ENCODE measurements around the gene SEMA3C.

SEMA3C gene

GRCh38 chr7:80752954-80753690 lies 165.7 kb downstream of the SEMA3C start:
- Mint-ChIP-seq H3K4me1 (no peaks in the 10 kb centered on the region), H3K36me3 (no peaks in the 10 kb centered on the region), H3K9me3 (peaks cover 5% of the 10 kb centered on the region), H3K4me3 (no peak overlapping the region), H3K27me3 (no peaks in the 10 kb centered on the region), H3K27ac (no peak overlapping the region)
- ATAC-seq, result no peak

GRCh38 chr7:80749270-80749669 lies 169.6 kb downstream of the SEMA3C start:
- no peak for ATAC-seq

GRCh38 chr7:80748363-80749042 lies 170.3 kb downstream of the SEMA3C start:
- Mint-ChIP-seq H3K4me3 (no peak overlapping the region), H3K9me3 (no peaks in the 10 kb centered on the region), H3K27ac (no peak overlapping the region), H3K36me3 (no peaks in the 10 kb centered on the region), H3K4me1 (no peaks in the 10 kb centered on the region), H3K27me3 (no peaks in the 10 kb centered on the region)
- ATAC-seq, result no peak

More at GRCh38 chr7:80749270-80749669, 169.6 kb downstream of the SEMA3C start:
- no peak overlapping the region for H3K4me3 Mint-ChIP-seq
- no peaks in the 10 kb centered on the region for H3K4me1 Mint-ChIP-seq
- H3K27ac Mint-ChIP-seq, result no peak overlapping the region
- H3K27me3 Mint-ChIP-seq, result no peaks in the 10 kb centered on the region
- H3K9me3 Mint-ChIP-seq, result no peaks in the 10 kb centered on the region
- no peaks in the 10 kb centered on the region for H3K36me3 Mint-ChIP-seq

GRCh38 chr7:80740778-80741545 lies 177.9 kb downstream of the SEMA3C start:
- Mint-ChIP-seq H3K27me3 (no peaks in the 10 kb centered on the region), H3K9me3 (peaks cover under 1% of the 10 kb centered on the region), H3K4me1 (no peaks in the 10 kb centered on the region), H3K4me3 (no peak overlapping the region), H3K36me3 (no peaks in the 10 kb centered on the region), H3K27ac (no peak overlapping the region)
- no peak for ATAC-seq

- no peaks in the 10 kb centered on the region for H3K4me1 Mint-ChIP-seq
- ATAC-seq, result no peak
- H3K36me3 Mint-ChIP-seq, result no peaks in the 10 kb centered on the region
- no peak overlapping the region for H3K4me3 Mint-ChIP-seq
- no peaks in the 10 kb centered on the region for H3K27me3 Mint-ChIP-seq
- H3K9me3 Mint-ChIP-seq, result peaks cover 7% of the 10 kb centered on the region
- no peak overlapping the region for H3K27ac Mint-ChIP-seq
These were observed 182.3 kb downstream of the SEMA3C start for GRCh38 chr7:80736371-80737125.

GRCh38 chr7:80735330-80735729 lies 183.5 kb downstream of the SEMA3C start:
- H3K36me3 Mint-ChIP-seq, result no peaks in the 10 kb centered on the region
- no peaks in the 10 kb centered on the region for H3K27me3 Mint-ChIP-seq
- H3K4me3 Mint-ChIP-seq, result no peak overlapping the region
- H3K9me3 Mint-ChIP-seq, result peaks cover 10% of the 10 kb centered on the region
- no peak overlapping the region for H3K27ac Mint-ChIP-seq
- no peak for ATAC-seq
- no peaks in the 10 kb centered on the region for H3K4me1 Mint-ChIP-seq

GRCh38 chr7:80734011-80734410 lies 184.8 kb downstream of the SEMA3C start:
- Mint-ChIP-seq H3K27ac (no peak overlapping the region), H3K27me3 (no peaks in the 10 kb centered on the region), H3K9me3 (peaks cover 10% of the 10 kb centered on the region), H3K4me3 (no peak overlapping the region), H3K4me1 (no peaks in the 10 kb centered on the region), H3K36me3 (no peaks in the 10 kb centered on the region)
- ATAC-seq, result no peak

GRCh38 chr7:80733333-80733915 lies 185.4 kb downstream of the SEMA3C start:
- H3K4me1 Mint-ChIP-seq, result no peaks in the 10 kb centered on the region
- H3K27me3 Mint-ChIP-seq, result no peaks in the 10 kb centered on the region
- no peak for ATAC-seq

GRCh38 chr7:80732630-80733029 lies 186.2 kb downstream of the SEMA3C start:
- no peaks in the 10 kb centered on the region for H3K36me3 Mint-ChIP-seq
- H3K27me3 Mint-ChIP-seq, result no peaks in the 10 kb centered on the region
- no peaks in the 10 kb centered on the region for H3K4me1 Mint-ChIP-seq
- no peak overlapping the region for H3K27ac Mint-ChIP-seq
- no peak overlapping the region for H3K4me3 Mint-ChIP-seq
- no peak for ATAC-seq
- H3K9me3 Mint-ChIP-seq, result peaks cover 10% of the 10 kb centered on the region

More at GRCh38 chr7:80733333-80733915, 185.4 kb downstream of the SEMA3C start:
- Mint-ChIP-seq H3K36me3 (no peaks in the 10 kb centered on the region), H3K4me3 (no peak overlapping the region), H3K9me3 (peaks cover 10% of the 10 kb centered on the region), H3K27ac (no peak overlapping the region)

GRCh38 chr7:80731281-80731680 lies 187.6 kb downstream of the SEMA3C start:
- peaks cover 10% of the 10 kb centered on the region for H3K9me3 Mint-ChIP-seq
- H3K36me3 Mint-ChIP-seq, result no peaks in the 10 kb centered on the region
- no peak overlapping the region for H3K27ac Mint-ChIP-seq
- ATAC-seq, result no peak
- H3K4me1 Mint-ChIP-seq, result no peaks in the 10 kb centered on the region
- H3K27me3 Mint-ChIP-seq, result no peaks in the 10 kb centered on the region
- no peak overlapping the region for H3K4me3 Mint-ChIP-seq

GRCh38 chr7:80729591-80730320 lies 189.1 kb downstream of the SEMA3C start:
- no peak for ATAC-seq

GRCh38 chr7:80726666-80727065 lies 192.2 kb downstream of the SEMA3C start:
- ATAC-seq, result no peak
- peaks cover 3% of the 10 kb centered on the region for H3K9me3 Mint-ChIP-seq

More at GRCh38 chr7:80729591-80730320, 189.1 kb downstream of the SEMA3C start:
- peaks cover 3% of the 10 kb centered on the region for H3K9me3 Mint-ChIP-seq
- H3K4me3 Mint-ChIP-seq, result no peak overlapping the region
- no peak overlapping the region for H3K27ac Mint-ChIP-seq
- H3K4me1 Mint-ChIP-seq, result no peaks in the 10 kb centered on the region
- H3K36me3 Mint-ChIP-seq, result no peaks in the 10 kb centered on the region
- no peaks in the 10 kb centered on the region for H3K27me3 Mint-ChIP-seq

GRCh38 chr7:80725181-80725611 lies 193.7 kb downstream of the SEMA3C start:
- Mint-ChIP-seq H3K27me3 (no peaks in the 10 kb centered on the region), H3K27ac (no peak overlapping the region)
- no peak for ATAC-seq

More at GRCh38 chr7:80726666-80727065, 192.2 kb downstream of the SEMA3C start:
- no peaks in the 10 kb centered on the region for H3K27me3 Mint-ChIP-seq
- no peaks in the 10 kb centered on the region for H3K4me1 Mint-ChIP-seq
- H3K4me3 Mint-ChIP-seq, result no peak overlapping the region
- H3K36me3 Mint-ChIP-seq, result no peaks in the 10 kb centered on the region
- H3K27ac Mint-ChIP-seq, result no peak overlapping the region

GRCh38 chr7:80724249-80724871 lies 194.5 kb downstream of the SEMA3C start:
- H3K4me3 Mint-ChIP-seq, result no peak overlapping the region
- no peak overlapping the region for H3K27ac Mint-ChIP-seq
- no peak for ATAC-seq
- H3K9me3 Mint-ChIP-seq, result no peaks in the 10 kb centered on the region
- no peaks in the 10 kb centered on the region for H3K4me1 Mint-ChIP-seq
- H3K27me3 Mint-ChIP-seq, result no peaks in the 10 kb centered on the region
- H3K36me3 Mint-ChIP-seq, result no peaks in the 10 kb centered on the region

More at GRCh38 chr7:80725181-80725611, 193.7 kb downstream of the SEMA3C start:
- Mint-ChIP-seq H3K9me3 (no peaks in the 10 kb centered on the region), H3K36me3 (no peaks in the 10 kb centered on the region), H3K4me1 (no peaks in the 10 kb centered on the region), H3K4me3 (no peak overlapping the region)

Measured in stimulated activated memory B cell treated with anti-CD40 and anti-IgM and Interleukin-4, amounts not matched to agents 10 μg/mL and 1 μg/mL and 100 μg/mL, for 72 hours (primary cell).